BJ (cell line): ENCODE measurements around the gene MAPRE2. TPM values are rescaled to one million over a fixed set of nuclear protein-coding genes. Genes with fewer than 3 reads are reported as not detected.
"Not testable (repeated sequence)": the region's sequence is repeated elsewhere in the genome, so short reads cannot be mapped to it uniquely, and the experiment has no call there.

ENCODE experiments used
- CTCF ChIA-PET: fragments of 350-600 bp; formaldehyde crosslinking; extraction: SDS; loops from one replicate; lab custom pipeline; 2021; ENCODE audit warnings: antibody characterized with exemption, inconsistent platforms; lab: Yijun Ruan, JAX
- POLR2A ChIA-PET: fragments of 300-600 bp; sonication (Branson Sonifier 250); formaldehyde crosslinking; extraction: SDS; loops from one replicate; lab custom pipeline; 2021; ENCODE audit warnings: antibody characterized with exemption; lab: Charles Lee
- DNase-seq: peaks from one replicate; pipeline ENCODE4 v3.0.0-alpha.2; 2011; ENCODE audit warnings: low read depth
- H3K27me3 ChIP-seq: 2 replicates; pipeline ENCODE4 v1.6.0; 2011; ENCODE audit warnings: low read length; ENCODE audit not compliant: control insufficient read depth, insufficient read depth
- H3K36me3 ChIP-seq: 2 replicates; pipeline ENCODE4 v1.5.1; 2011; ENCODE audit warnings: low read length; ENCODE audit not compliant: control insufficient read depth, insufficient read depth
- H3K4me3 ChIP-seq: 2 replicates; pipeline ENCODE4 v1.5.1; 2011; ENCODE audit warnings: low read depth, mild to moderate bottlenecking, control low read depth, low read length
- polyA plus RNA-seq: library from polyadenylated mRNA; depleted of rRNA; stranded (reverse); fragments of >200 nt; gene quantifications from 2 replicates; pipeline ENCODE4 v1.2.3, GENCODE V29; 2011
- TF ChIP-seq, protein P1 (sequence below): IDR thresholded peaks from 2 replicates; pipeline ENCODE4 v1.5.1; 2011; ENCODE audit warnings: low read depth, mild to moderate bottlenecking, control low read depth, inconsistent platforms, low read length, moderate library complexity; ENCODE audit not compliant: insufficient read depth

The MAPRE2 gene
- polyA plus RNA-seq, 1 experiment: 23.8 TPM

DNA sequence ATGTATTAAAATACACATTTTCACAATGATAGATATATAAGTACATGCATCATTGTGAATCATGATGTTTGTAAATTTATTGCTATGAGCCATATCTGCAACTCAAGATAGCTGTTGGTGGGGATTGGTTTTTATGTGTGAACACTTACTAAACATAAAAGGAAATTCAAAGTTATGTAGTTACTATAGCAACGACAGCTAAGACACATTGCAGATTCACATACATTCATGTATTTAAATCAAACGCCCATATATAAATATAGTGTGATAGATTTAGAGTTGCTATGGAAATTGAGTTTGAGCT is 65.6 kb downstream of the MAPRE2 start:
- DNase-seq: no peak
- TF ChIP-seq, protein P1, sequence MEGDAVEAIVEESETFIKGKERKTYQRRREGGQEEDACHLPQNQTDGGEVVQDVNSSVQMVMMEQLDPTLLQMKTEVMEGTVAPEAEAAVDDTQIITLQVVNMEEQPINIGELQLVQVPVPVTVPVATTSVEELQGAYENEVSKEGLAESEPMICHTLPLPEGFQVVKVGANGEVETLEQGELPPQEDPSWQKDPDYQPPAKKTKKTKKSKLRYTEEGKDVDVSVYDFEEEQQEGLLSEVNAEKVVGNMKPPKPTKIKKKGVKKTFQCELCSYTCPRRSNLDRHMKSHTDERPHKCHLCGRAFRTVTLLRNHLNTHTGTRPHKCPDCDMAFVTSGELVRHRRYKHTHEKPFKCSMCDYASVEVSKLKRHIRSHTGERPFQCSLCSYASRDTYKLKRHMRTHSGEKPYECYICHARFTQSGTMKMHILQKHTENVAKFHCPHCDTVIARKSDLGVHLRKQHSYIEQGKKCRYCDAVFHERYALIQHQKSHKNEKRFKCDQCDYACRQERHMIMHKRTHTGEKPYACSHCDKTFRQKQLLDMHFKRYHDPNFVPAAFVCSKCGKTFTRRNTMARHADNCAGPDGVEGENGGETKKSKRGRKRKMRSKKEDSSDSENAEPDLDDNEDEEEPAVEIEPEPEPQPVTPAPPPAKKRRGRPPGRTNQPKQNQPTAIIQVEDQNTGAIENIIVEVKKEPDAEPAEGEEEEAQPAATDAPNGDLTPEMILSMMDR: no peak
- H3K4me3 ChIP-seq: no peak overlapping the region
- CTCF ChIA-PET: interaction anchor here (1.3 kb wide), 1 partner anchor 10 kb away, joined by 3 read pairs; no protein-coding TSS in a partner anchor
- no peaks in the 10 kb centered on the region for H3K36me3 ChIP-seq
- no peaks in the 10 kb centered on the region for H3K27me3 ChIP-seq
- POLR2A ChIA-PET: no interaction called here

- no peak for DNase-seq
- no peaks in the 10 kb centered on the region for H3K36me3 ChIP-seq
- no peak overlapping the region for H3K4me3 ChIP-seq
- H3K27me3 ChIP-seq: no peaks in the 10 kb centered on the region
- ChIA-PET CTCF (interaction anchor here (1.3 kb wide), 1 partner anchor 10 kb away, joined by 3 read pairs; no protein-coding TSS in a partner anchor), POLR2A (no interaction called here)
- TF ChIP-seq, protein P1: no peak
Observed at GRCh38 chr18:35107216-35107615, 66.0 kb downstream of the MAPRE2 start.

- DNase-seq, H3K36me3 ChIP-seq, H3K27me3 ChIP-seq, H3K4me3 ChIP-seq, POLR2A ChIA-PET, CTCF ChIA-PET: not testable (repeated sequence)
Observed at GRCh38 chr18:35108088-35108487, 66.9 kb downstream of the MAPRE2 start.

- no peaks in the 10 kb centered on the region for H3K36me3 ChIP-seq
- POLR2A ChIA-PET: no interaction called here
- CTCF ChIA-PET: no interaction called here
- H3K4me3 ChIP-seq: no peak overlapping the region
- no peaks in the 10 kb centered on the region for H3K27me3 ChIP-seq
- TF ChIP-seq, protein P1: no peak
- no peak for DNase-seq
Observed at GRCh38 chr18:35110059-35110458, 68.8 kb downstream of the MAPRE2 start.

DNA sequence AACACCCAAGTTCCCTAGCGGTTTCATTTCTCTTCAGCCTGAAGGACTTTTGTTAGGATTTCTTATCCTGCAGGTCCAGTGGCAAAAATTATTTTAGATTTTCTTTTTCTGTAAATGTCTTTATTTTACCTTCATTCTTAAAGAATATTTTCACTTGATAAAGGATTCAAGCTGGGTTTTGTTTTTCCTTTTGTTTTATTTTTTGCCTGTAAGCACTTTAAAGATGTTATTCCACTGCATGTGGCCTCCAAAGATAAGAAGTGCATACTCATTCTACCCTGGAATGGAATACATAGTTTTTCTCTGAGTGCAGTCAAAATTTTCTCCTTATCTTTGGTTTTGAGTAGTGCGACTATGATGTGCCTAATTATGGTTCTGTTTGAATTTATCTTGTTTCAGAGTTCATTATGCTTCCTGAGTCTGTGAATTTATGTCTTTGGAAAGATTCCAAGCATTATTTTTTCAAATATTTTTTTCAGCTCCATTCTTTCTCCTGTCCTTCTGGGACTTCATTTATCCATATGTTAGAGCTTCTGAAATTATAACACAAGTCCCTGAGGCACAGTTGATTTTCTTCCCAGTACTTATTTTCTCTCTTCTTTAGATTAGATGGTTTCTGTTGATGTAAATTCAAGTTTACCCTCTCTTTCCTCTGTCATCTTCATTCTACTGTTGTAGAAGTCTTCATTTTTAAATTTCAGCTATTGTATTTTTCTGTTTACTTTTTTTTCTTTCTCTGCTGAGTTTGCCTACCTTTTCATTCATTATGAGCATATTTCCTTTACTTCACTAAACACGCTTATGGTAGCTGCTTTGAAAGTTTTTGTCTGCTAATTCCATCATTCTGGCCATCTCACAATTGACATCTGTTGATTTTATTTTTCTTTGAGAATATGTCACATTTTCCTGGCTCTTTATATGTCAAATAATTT is 69.6 kb downstream of the MAPRE2 start:
- ChIA-PET POLR2A (no interaction called here), CTCF (no interaction called here)
- DNase-seq: no peak
- H3K27me3 ChIP-seq: no peaks in the 10 kb centered on the region
- TF ChIP-seq, protein P1: no peak
- no peaks in the 10 kb centered on the region for H3K36me3 ChIP-seq
- no peak overlapping the region for H3K4me3 ChIP-seq

DNA sequence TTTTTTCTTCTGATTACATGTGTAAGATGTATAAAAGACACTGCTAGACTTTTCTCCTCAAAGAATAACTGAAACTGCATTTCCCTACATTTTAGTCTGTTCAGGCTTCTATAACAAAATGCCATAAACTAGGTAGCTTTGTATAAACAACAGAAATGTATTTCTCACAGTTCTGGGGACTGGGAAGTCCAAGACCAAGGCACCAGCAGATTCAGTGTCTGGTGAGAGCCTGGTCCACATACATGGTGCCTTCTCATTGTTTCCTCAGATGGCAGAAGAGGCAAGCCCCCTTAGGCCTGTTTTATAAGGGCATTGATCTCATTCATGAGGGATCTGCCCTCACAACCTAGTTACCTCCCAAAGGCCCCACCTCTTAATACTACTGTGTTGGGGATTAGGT is 71.5 kb downstream of the MAPRE2 start:
- Histone ChIP-seq H3K27me3 (no peaks in the 10 kb centered on the region), H3K36me3 (no peaks in the 10 kb centered on the region), H3K4me3 (no peak overlapping the region)
- CTCF ChIA-PET: no interaction called here
- DNase-seq: no peak
- TF ChIP-seq, protein P1: no peak
- POLR2A ChIA-PET: no interaction called here
